ENCODE results near the gene ADAMTS2. TPM values are rescaled to one million over a fixed set of nuclear protein-coding genes. Genes with fewer than 3 reads are reported as not detected.

Gene ADAMTS2
- total RNA-seq, 2 experiments from 2014 or later: not detected

GRCh38 chr5:179225387-179225786 is 119.9 kb downstream of the ADAMTS2 start:
- peaks cover 4% of the 10 kb centered on the region for H3K9me3 Mint-ChIP-seq

GRCh38 chr5:179224741-179225140 is 120.5 kb downstream of the ADAMTS2 start:
- Histone ChIP-seq H3K27ac (ENCODE audit: low read depth in 1 of 2, low read length in 2 of 2) (no peak overlapping the region), H3K27me3 (ENCODE audit: control insufficient read depth in 1 of 2, insufficient read depth in 2 of 2, low read length in 2 of 2) (no peaks in the 10 kb centered on the region), H3K36me3 (ENCODE audit: insufficient read depth, low read length) (no peaks in the 10 kb centered on the region), H3K9me3 (ENCODE audit: control insufficient read depth in 1 of 2, insufficient read depth in 1 of 2, low read length in 2 of 2) (peaks cover 0 to 37% of the 10 kb centered on the region in 2 experiments), H3K4me3 (ENCODE audit: low read length) (no peak overlapping the region), H3K4me1 (ENCODE audit: insufficient read depth, low read length) (no peaks in the 10 kb centered on the region)
- ChIA-PET CTCF (no interaction called here), POLR2A (no interaction called here)
- Mint-ChIP-seq H3K27ac (no peak overlapping the region), H3K4me1 (ENCODE audit: low read depth) (no peaks in the 10 kb centered on the region), H3K27me3 (no peaks in the 10 kb centered on the region), H3K4me3 (no peak overlapping the region), H3K36me3 (ENCODE audit: low read depth) (no peaks in the 10 kb centered on the region), H3K9me3 (peaks cover 4% of the 10 kb centered on the region)
- DNase-seq (peak in 1 of 14 experiments; percentile 29), ATAC-seq (ENCODE audit: poor library complexity) (no peak)
- intact Hi-C loops (cut with DNase I, micrococcal nuclease): no loop called here
- TF ChIP-seq CTCF (IDR thresholded peaks at IDR 0.05): no peak

More at GRCh38 chr5:179225387-179225786, 119.9 kb downstream of the ADAMTS2 start:
- ATAC-seq (ENCODE audit: poor library complexity) (no peak), DNase-seq (peak in 1 of 14 experiments; percentile 27)
- H3K4me3 ChIP-seq (ENCODE audit: low read length): no peak overlapping the region
- Mint-ChIP-seq H3K36me3 (ENCODE audit: low read depth) (no peaks in the 10 kb centered on the region), H3K27me3 (no peaks in the 10 kb centered on the region), H3K4me3 (no peak overlapping the region), H3K4me1 (ENCODE audit: low read depth) (no peaks in the 10 kb centered on the region), H3K27ac (no peak overlapping the region)
- no peaks in the 10 kb centered on the region for H3K27me3 ChIP-seq (ENCODE audit: control insufficient read depth in 1 of 2, insufficient read depth in 2 of 2, low read length in 2 of 2)
- ChIA-PET CTCF (no interaction called here), POLR2A (no interaction called here)
- H3K4me1 ChIP-seq (ENCODE audit: insufficient read depth, low read length): no peaks in the 10 kb centered on the region
- H3K9me3 ChIP-seq (ENCODE audit: control insufficient read depth in 1 of 2, insufficient read depth in 1 of 2, low read length in 2 of 2): peaks cover 0 to 37% of the 10 kb centered on the region in 2 experiments
- no peak for TF ChIP-seq CTCF (IDR thresholded peaks at IDR 0.05)
- intact Hi-C loops (cut with DNase I, micrococcal nuclease): no loop called here
- no peaks in the 10 kb centered on the region for H3K36me3 ChIP-seq (ENCODE audit: insufficient read depth, low read length)
- no peak overlapping the region for H3K27ac ChIP-seq (ENCODE audit: low read depth in 1 of 2, low read length in 2 of 2)

- H3K36me3 Mint-ChIP-seq (ENCODE audit: low read depth): no peaks in the 10 kb centered on the region
- ATAC-seq (ENCODE audit: poor library complexity): no peak
These were observed 121.3 kb downstream of the ADAMTS2 start for GRCh38 chr5:179223961-179224360.

More at GRCh38 chr5:179223961-179224360, 121.3 kb downstream of the ADAMTS2 start:
- Mint-ChIP-seq H3K27ac (no peak overlapping the region), H3K27me3 (no peaks in the 10 kb centered on the region), H3K4me3 (no peak overlapping the region), H3K4me1 (ENCODE audit: low read depth) (no peaks in the 10 kb centered on the region), H3K9me3 (peaks cover 4% of the 10 kb centered on the region)
- Histone ChIP-seq H3K27me3 (ENCODE audit: control insufficient read depth in 1 of 2, insufficient read depth in 2 of 2, low read length in 2 of 2) (no peaks in the 10 kb centered on the region), H3K9me3 (ENCODE audit: control insufficient read depth in 1 of 2, insufficient read depth in 1 of 2, low read length in 2 of 2) (peaks cover 0 to 37% of the 10 kb centered on the region in 2 experiments), H3K27ac (ENCODE audit: low read depth in 1 of 2, low read length in 2 of 2) (no peak overlapping the region), H3K4me3 (ENCODE audit: low read length) (no peak overlapping the region), H3K36me3 (ENCODE audit: insufficient read depth, low read length) (no peaks in the 10 kb centered on the region), H3K4me1 (ENCODE audit: insufficient read depth, low read length) (no peaks in the 10 kb centered on the region)
- intact Hi-C loops (cut with DNase I, micrococcal nuclease): no loop called here
- CTCF ChIA-PET: no interaction called here
- no peak for DNase-seq
- TF ChIP-seq CTCF (IDR thresholded peaks at IDR 0.05): no peak
- POLR2A ChIA-PET: no interaction called here
